Keratinocyte (primary cell): Measurements from ENCODE around the gene HMCN1. TPM values are rescaled to one million over a fixed set of nuclear protein-coding genes. Genes with fewer than 3 reads are reported as not detected.

Experiments used
- DNase-seq: peaks from one replicate; pipeline ENCODE4 v3.0.0-alpha.2; 2011; ENCODE audit warnings: low read depth, missing footprints, low spot score
- FAIRE-seq: peaks from 2 replicates; lab custom pipeline; 2011; peaks lifted over from hg19 to GRCh38; lab: Jason Lieb, UNC
- H2AFZ ChIP-seq: 2 replicates; pipeline ENCODE4 v1.6.0; 2012; ENCODE audit warnings: low read length, control low read depth, inconsistent platforms; ENCODE audit not compliant: control insufficient read depth
- H3K27ac ChIP-seq: 2 replicates; pipeline ENCODE4 v1.5.1; 2011; ENCODE audit warnings: low read length; ENCODE audit not compliant: control insufficient read depth, insufficient read depth
- H3K27me3 ChIP-seq: 3 replicates; pipeline ENCODE4 v1.6.0; 2011; ENCODE audit warnings: low read length; ENCODE audit not compliant: control insufficient read depth, insufficient read depth; ENCODE audit errors: extremely low read depth
- H3K36me3 ChIP-seq, 2 experiments: 2 replicates in 1 of 2; 3 replicates in 1 of 2; pipeline ENCODE4 v1.5.1; 2011; ENCODE audit warnings: low read length in 2 of 2, mild to moderate bottlenecking in 1 of 2; ENCODE audit not compliant: control insufficient read depth in 2 of 2, insufficient read depth in 2 of 2; ENCODE audit errors: extremely low read depth in 1 of 2
- H3K4me1 ChIP-seq: 3 replicates; pipeline ENCODE4 v1.5.1; 2011; ENCODE audit warnings: low read length; ENCODE audit not compliant: control insufficient read depth, insufficient read depth; ENCODE audit errors: extremely low read depth
- H3K4me2 ChIP-seq: 3 replicates; pipeline ENCODE4 v1.6.0; 2011; ENCODE audit warnings: low read depth, low read length; ENCODE audit not compliant: control insufficient read depth, insufficient read depth; ENCODE audit errors: extremely low read depth
- H3K4me3 ChIP-seq, 3 experiments: fragments of 200-600 bp in 1 of 3; sonication (generic) in 1 of 3; 2 replicates in 2 of 3; 3 replicates in 1 of 3; pipeline ENCODE4 v1.5.1; 2011 to 2016; ENCODE audit warnings: low read length in 3 of 3, mild to moderate bottlenecking in 3 of 3, control low read depth in 2 of 3, inconsistent platforms in 1 of 3, low read depth in 1 of 3, mixed read lengths in 1 of 3, mixed run types in 1 of 3, moderate library complexity in 1 of 3; ENCODE audit not compliant: control insufficient read depth in 2 of 3, insufficient read depth in 2 of 3; ENCODE audit errors: extremely low read depth in 1 of 3
- H3K79me2 ChIP-seq: 2 replicates; pipeline ENCODE4 v1.6.0; 2012; ENCODE audit warnings: low read length; ENCODE audit not compliant: control insufficient read depth, insufficient read depth
- H3K9ac ChIP-seq: 3 replicates; pipeline ENCODE4 v1.6.0; 2011; ENCODE audit warnings: low read length; ENCODE audit not compliant: control insufficient read depth, insufficient read depth; ENCODE audit errors: extremely low read depth
- H3K9me1 ChIP-seq: 3 replicates; pipeline ENCODE4 v1.6.0; 2011; ENCODE audit warnings: low read length; ENCODE audit not compliant: control insufficient read depth, insufficient read depth; ENCODE audit errors: extremely low read depth
- H3K9me3 ChIP-seq: 2 replicates; pipeline ENCODE4 v1.5.1; 2012; ENCODE audit warnings: low read depth, low read length; ENCODE audit not compliant: control insufficient read depth
- H4K20me1 ChIP-seq: 3 replicates; pipeline ENCODE4 v1.6.0; 2011; ENCODE audit warnings: low read length; ENCODE audit not compliant: control insufficient read depth, insufficient read depth; ENCODE audit errors: extremely low read depth
- CTCF ChIP-seq, 3 experiments: IDR thresholded peaks in 1 of 3; conservative IDR thresholded peaks in 1 of 3; optimal IDR thresholded peaks in 1 of 3; 2 replicates in 2 of 3; 3 replicates in 1 of 3; pipeline versions ENCODE3 to v1.5.1; 2011; ENCODE audit warnings: low read length in 3 of 3, mild to moderate bottlenecking in 3 of 3, moderate library complexity in 2 of 3, control low read depth in 1 of 3, inconsistent platforms in 1 of 3; ENCODE audit not compliant: insufficient read depth in 2 of 3; ENCODE audit errors: extremely low read depth in 1 of 3
- EZH2 ChIP-seq: IDR thresholded peaks from one replicate; pipeline ENCODE4 v1.6.1; 2012; ENCODE audit warnings: inconsistent platforms, mild to moderate bottlenecking, low read length, moderate library complexity
- dilution Hi-C: fragments of 300-500 bp; cut with MboI; formaldehyde crosslinking; loops from one replicate; pipeline ENCODE4 v1.7.0; 2020; ENCODE audit warnings: low sequenced_read_pairs; ENCODE audit not compliant: extremely low pct_ligation_motif_present
- polyA plus RNA-seq, 5 experiments: library from polyadenylated mRNA; depleted of rRNA in 3 of 5; stranded (reverse) in 3 of 5; stranded (forward) in 1 of 5; unstranded in 1 of 5; fragments of >200 nt; gene quantifications; 1 replicate in 1 of 5; 2 replicates in 3 of 5; 3 replicates in 1 of 5; pipeline versions ENCODE4 v1.2.1 to v1.2.3, GENCODE V29; 2011 to 2012; ENCODE audit warnings: missing spikeins in 2 of 5, low read depth in 1 of 5, low replicate concordance in 1 of 5

The HMCN1 gene
- polyA plus RNA-seq, 1 donor (not counting 4 experiments of a cell fraction or from before 2014, with no cell fraction given) = 1.8 TPM

- DNase-seq (no peak), FAIRE-seq (no peak)
- dilution Hi-C loops = no loop called here
- Histone ChIP-seq H3K9me1 (no peaks in the 10 kb centered on the region), H3K4me1 (no peaks in the 10 kb centered on the region), H2AFZ (no peak overlapping the region), H3K9ac (no peak overlapping the region), H3K9me3 (no peaks in the 10 kb centered on the region), H3K79me2 (no peaks in the 10 kb centered on the region), H4K20me1 (no peaks in the 10 kb centered on the region), H3K27me3 (no peaks in the 10 kb centered on the region), H3K4me3 (no peak overlapping the region), H3K27ac (no peak overlapping the region), H3K36me3 (no peaks in the 10 kb centered on the region), H3K4me2 (no peak overlapping the region)
- TF ChIP-seq CTCF (optimal IDR thresholded peaks at IDR 0.05 in 1 of 3, IDR thresholded peaks at IDR 0.05 in 1 of 3, conservative IDR thresholded peaks at IDR 0.05 in 1 of 3; ENCODE audit: extremely low read depth in 1 of 3, insufficient read depth in 2 of 3, low read length in 3 of 3) (no peak), EZH2 (no peak)
These were observed 282.7 kb downstream of the HMCN1 start for GRCh38 chr1:186016856-186017255.

GRCh38 chr1:186022184-186022583 lies 288.0 kb downstream of the HMCN1 start:
- no peak overlapping the region for H3K4me3 ChIP-seq
- H3K4me1 ChIP-seq = no peaks in the 10 kb centered on the region
- no peaks in the 10 kb centered on the region for H3K9me3 ChIP-seq
- H3K9ac ChIP-seq = no peak overlapping the region
- dilution Hi-C loops = no loop called here
- H3K4me2 ChIP-seq = no peak overlapping the region
- H3K36me3 ChIP-seq = no peaks in the 10 kb centered on the region
- no peaks in the 10 kb centered on the region for H3K79me2 ChIP-seq
- H3K27ac ChIP-seq = no peak overlapping the region
- H4K20me1 ChIP-seq = no peaks in the 10 kb centered on the region
- no peak overlapping the region for H2AFZ ChIP-seq
- no peak for TF ChIP-seq EZH2
- TF ChIP-seq CTCF (optimal IDR thresholded peaks at IDR 0.05 in 1 of 3, IDR thresholded peaks at IDR 0.05 in 1 of 3, conservative IDR thresholded peaks at IDR 0.05 in 1 of 3; ENCODE audit: extremely low read depth in 1 of 3, insufficient read depth in 2 of 3, low read length in 3 of 3) = no peak
- H3K9me1 ChIP-seq = no peaks in the 10 kb centered on the region
- FAIRE-seq (no peak), DNase-seq (no peak)
- H3K27me3 ChIP-seq = no peaks in the 10 kb centered on the region
